ENCODE results near the gene AGTR1. TPM values are rescaled to one million over a fixed set of nuclear protein-coding genes. Genes with fewer than 3 reads are reported as not detected.
"Not testable (repeated sequence)": the region's sequence is repeated elsewhere in the genome, so short reads cannot be mapped to it uniquely, and the experiment has no call there.

AGTR1 gene
- total and polyA plus RNA-seq, 10 of the 15 experiments (the other 5 are each of a cell fraction or from before 2014, with no cell fraction given): not detected

GRCh38 chr3:148778926-148779325 is 81.2 kb downstream of the AGTR1 start:
- DNase-seq (ENCODE audit: low read depth, low spot score) (no peak), FAIRE-seq (no peak), ATAC-seq (no peak)
- Histone ChIP-seq H3K4me2 (ENCODE audit: control insufficient read depth, insufficient read depth) (no peak overlapping the region), H2AFZ (ENCODE audit: control insufficient read depth, low read depth, low read length) (no peak overlapping the region), H3K4me1 (ENCODE audit: control insufficient read depth, insufficient read depth, low read length) (no peaks in the 10 kb centered on the region), H3K9me3 (replicated peaks; ENCODE audit: control insufficient read depth, insufficient read depth, low read length) (no peaks in the 10 kb centered on the region), H3K27me3 (replicated peaks in 1 of 2; ENCODE audit: control insufficient read depth in 2 of 2, insufficient read depth in 2 of 2, low read length in 1 of 2) (no peaks in the 10 kb centered on the region), H3K79me2 (ENCODE audit: control insufficient read depth, insufficient read depth, low read length) (no peaks in the 10 kb centered on the region), H3K36me3 (ENCODE audit: control insufficient read depth in 2 of 2, insufficient read depth in 2 of 2, low read length in 1 of 2) (no peaks in the 10 kb centered on the region), H3K4me3 (no peak overlapping the region), H4K20me1 (ENCODE audit: control insufficient read depth, insufficient read depth) (no peaks in the 10 kb centered on the region), H3K27ac (ENCODE audit: control insufficient read depth, insufficient read depth) (no peak overlapping the region), H3K9ac (ENCODE audit: control insufficient read depth, insufficient read depth, low read length) (no peak overlapping the region)
- TF ChIP-seq SRF (IDR thresholded peaks at IDR 0.05; ENCODE audit: low read depth in 2 of 2, low read length in 2 of 2) (no peak), SUZ12 (IDR thresholded peaks at IDR 0.05; ENCODE audit: unreplicated experiment) (no peak), HCFC1 (IDR thresholded peaks at IDR 0.05; ENCODE audit: low read length) (no peak), ZNF274 (IDR thresholded peaks at IDR 0.05; ENCODE audit: insufficient read depth, insufficient read length) (no peak), TCF7 (IDR thresholded peaks at IDR 0.05; ENCODE audit: borderline replicate concordance) (no peak), POLR2A (IDR thresholded peaks at IDR 0.05; ENCODE audit: low read depth, low read length) (no peak), CBX3 (IDR thresholded peaks at IDR 0.05; ENCODE audit: borderline replicate concordance, low read depth) (no peak), HDGF (IDR thresholded peaks at IDR 0.05) (no peak), NBN (IDR thresholded peaks at IDR 0.05) (no peak), RAD21 (IDR thresholded peaks at IDR 0.05; ENCODE audit: insufficient read depth, low read depth, low read length) (no peak), SREBF2 (IDR thresholded peaks at IDR 0.05; ENCODE audit: low read length) (no peak)
- TF ChIP-seq, protein P1, sequence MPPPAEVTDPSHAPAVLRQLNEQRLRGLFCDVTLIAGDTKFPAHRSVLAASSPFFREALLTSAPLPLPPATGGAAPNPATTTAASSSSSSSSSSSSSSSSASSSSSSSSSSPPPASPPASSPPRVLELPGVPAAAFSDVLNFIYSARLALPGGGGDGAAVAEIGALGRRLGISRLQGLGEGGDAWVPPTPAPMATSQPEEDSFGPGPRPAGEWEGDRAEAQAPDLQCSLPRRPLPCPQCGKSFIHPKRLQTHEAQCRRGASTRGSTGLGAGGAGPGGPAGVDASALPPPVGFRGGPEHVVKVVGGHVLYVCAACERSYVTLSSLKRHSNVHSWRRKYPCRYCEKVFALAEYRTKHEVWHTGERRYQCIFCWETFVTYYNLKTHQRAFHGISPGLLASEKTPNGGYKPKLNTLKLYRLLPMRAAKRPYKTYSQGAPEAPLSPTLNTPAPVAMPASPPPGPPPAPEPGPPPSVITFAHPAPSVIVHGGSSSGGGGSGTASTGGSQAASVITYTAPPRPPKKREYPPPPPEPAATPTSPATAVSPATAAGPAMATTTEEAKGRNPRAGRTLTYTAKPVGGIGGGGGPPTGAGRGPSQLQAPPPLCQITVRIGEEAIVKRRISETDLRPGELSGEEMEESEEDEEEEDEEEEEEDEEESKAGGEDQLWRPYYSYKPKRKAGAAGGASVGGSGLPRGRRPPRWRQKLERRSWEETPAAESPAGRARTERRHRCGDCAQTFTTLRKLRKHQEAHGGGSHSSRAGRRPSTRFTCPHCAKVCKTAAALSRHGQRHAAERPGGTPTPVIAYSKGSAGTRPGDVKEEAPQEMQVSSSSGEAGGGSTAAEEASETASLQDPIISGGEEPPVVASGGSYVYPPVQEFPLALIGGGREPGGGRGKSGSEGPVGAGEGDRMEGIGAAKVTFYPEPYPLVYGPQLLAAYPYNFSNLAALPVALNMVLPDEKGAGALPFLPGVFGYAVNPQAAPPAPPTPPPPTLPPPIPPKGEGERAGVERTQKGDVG (CRISPR knock-in tag; IDR thresholded peaks at IDR 0.05): no peak
- TF ChIP-seq, protein P2, sequence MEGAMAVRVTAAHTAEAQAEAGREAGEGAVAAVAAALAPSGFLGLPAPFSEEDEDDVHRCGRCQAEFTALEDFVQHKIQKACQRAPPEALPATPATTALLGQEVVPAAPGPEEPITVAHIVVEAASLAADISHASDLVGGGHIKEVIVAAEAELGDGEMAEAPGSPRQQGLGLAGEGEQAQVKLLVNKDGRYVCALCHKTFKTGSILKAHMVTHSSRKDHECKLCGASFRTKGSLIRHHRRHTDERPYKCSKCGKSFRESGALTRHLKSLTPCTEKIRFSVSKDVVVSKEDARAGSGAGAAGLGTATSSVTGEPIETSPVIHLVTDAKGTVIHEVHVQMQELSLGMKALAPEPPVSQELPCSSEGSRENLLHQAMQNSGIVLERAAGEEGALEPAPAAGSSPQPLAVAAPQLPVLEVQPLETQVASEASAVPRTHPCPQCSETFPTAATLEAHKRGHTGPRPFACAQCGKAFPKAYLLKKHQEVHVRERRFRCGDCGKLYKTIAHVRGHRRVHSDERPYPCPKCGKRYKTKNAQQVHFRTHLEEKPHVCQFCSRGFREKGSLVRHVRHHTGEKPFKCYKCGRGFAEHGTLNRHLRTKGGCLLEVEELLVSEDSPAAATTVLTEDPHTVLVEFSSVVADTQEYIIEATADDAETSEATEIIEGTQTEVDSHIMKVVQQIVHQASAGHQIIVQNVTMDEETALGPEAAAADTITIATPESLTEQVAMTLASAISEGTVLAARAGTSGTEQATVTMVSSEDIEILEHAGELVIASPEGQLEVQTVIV (IDR thresholded peaks at IDR 0.05; ENCODE audit: borderline replicate concordance, partially characterized antibody): no peak
- in situ Hi-C loops (cut with MboI) (no loop called here), intact Hi-C loops (cut with micrococcal nuclease; ENCODE audit: unreplicated experiment) (no loop called here)
- ChIA-PET RAD21 (ENCODE audit: unreplicated experiment) (no interaction called here), CTCF (no interaction called here), SMC1A (ENCODE audit: uncharacterized antibody, unreplicated experiment) (no interaction called here), POLR2A (no interaction called here)
- WGBS (ENCODE audit: insufficient coverage, insufficient replicate concordance, low lambda C conversion rate, missing lambda C conversion rate): 93% methylated on average over 3 of the region's 3 CpGs
- BruUV-seq (replicated peaks): no TSS peak

DNA sequence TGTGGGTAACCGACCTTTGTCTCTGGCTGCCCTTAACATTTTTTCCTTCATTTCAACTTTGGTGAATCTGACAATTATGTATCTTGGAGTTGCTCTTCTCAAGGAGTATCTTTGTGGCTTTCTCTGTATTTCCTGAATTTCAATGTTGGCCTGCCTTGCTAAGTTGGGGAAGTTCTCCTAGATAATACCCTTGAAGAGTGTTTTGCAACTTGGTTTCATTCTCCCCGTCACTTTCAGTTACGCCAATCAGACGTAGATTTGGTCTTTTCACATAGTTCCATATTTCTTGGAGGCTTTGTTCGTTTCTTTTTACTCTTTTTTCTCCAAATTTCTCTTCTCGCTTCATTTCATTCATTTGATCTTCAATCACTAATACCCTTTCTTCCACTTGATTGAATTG is 87.3 kb downstream of the AGTR1 start:
- H3K4me1 ChIP-seq (ENCODE audit: control insufficient read depth, insufficient read depth, low read length); FAIRE-seq; BruUV-seq (replicated peaks); DNase-seq (ENCODE audit: low read depth, low spot score); H3K27me3 ChIP-seq (replicated peaks in 1 of 2; ENCODE audit: control insufficient read depth in 2 of 2, insufficient read depth in 2 of 2, low read length in 1 of 2); POLR2A ChIA-PET; intact Hi-C loops (cut with micrococcal nuclease; ENCODE audit: unreplicated experiment); H3K4me3 ChIP-seq; ATAC-seq; H3K9me3 ChIP-seq (replicated peaks; ENCODE audit: control insufficient read depth, insufficient read depth, low read length); H3K9ac ChIP-seq (ENCODE audit: control insufficient read depth, insufficient read depth, low read length); H4K20me1 ChIP-seq (ENCODE audit: control insufficient read depth, insufficient read depth); H3K79me2 ChIP-seq (ENCODE audit: control insufficient read depth, insufficient read depth, low read length); H2AFZ ChIP-seq (ENCODE audit: control insufficient read depth, low read depth, low read length); H3K4me2 ChIP-seq (ENCODE audit: control insufficient read depth, insufficient read depth); RAD21 ChIA-PET (ENCODE audit: unreplicated experiment); H3K27ac ChIP-seq (ENCODE audit: control insufficient read depth, insufficient read depth); H3K36me3 ChIP-seq (ENCODE audit: control insufficient read depth in 2 of 2, insufficient read depth in 2 of 2, low read length in 1 of 2); in situ Hi-C loops (cut with MboI): not testable (repeated sequence)
- ChIA-PET SMC1A (ENCODE audit: uncharacterized antibody, unreplicated experiment) (interaction anchor here (1.1 kb wide), 1 partner anchor 84 kb away, joined by 3 read pairs; no protein-coding TSS in a partner anchor), CTCF (interaction anchor here (1.3 kb wide), 1 partner anchor 13 kb away, joined by 3 read pairs; no protein-coding TSS in a partner anchor)
- WGBS (ENCODE audit: insufficient coverage, insufficient replicate concordance, low lambda C conversion rate, missing lambda C conversion rate): 65% methylated on average over 6 of the region's 6 CpGs
